K562 (cell line): ENCODE results near the gene ZBTB24. TPM values are rescaled to one million over a fixed set of nuclear protein-coding genes. Genes with fewer than 3 reads are reported as not detected.

Experiments used
- ATF1 ChIP-seq, 2 experiments: fragments of 450-650 bp in 1 of 2; IDR thresholded peaks; 2 replicates each; pipeline ENCODE4 v1.6.1; 2016; ENCODE audit warnings: missing compliant biosample characterization in 1 of 2, missing genetic modification characterization in 1 of 2
- ATF7 ChIP-seq: fragments of 450-650 bp; IDR thresholded peaks from 2 replicates; pipeline ENCODE4 v1.7.1; 2014; ENCODE audit warnings: mild to moderate bottlenecking, moderate library complexity
- BMI1 ChIP-seq: fragments of 150-350 bp; IDR thresholded peaks from 2 replicates; pipeline ENCODE4 v1.6.1; 2014; ENCODE audit warnings: low read length
- BRD4 ChIP-seq: fragments of 200-600 bp; sonication (generic); IDR thresholded peaks from 2 replicates; pipeline ENCODE4 v1.6.1; 2017; ENCODE audit warnings: inconsistent platforms
- CXXC5 ChIP-seq: fragments of 250-450 bp; sonication (Bioruptor Pico); IDR thresholded peaks from 2 replicates; pipeline ENCODE4 v1.8.0; 2022; ENCODE audit warnings: inconsistent platforms, mild to moderate bottlenecking, moderate library complexity
- JUNB ChIP-seq: fragments of 450-650 bp; formaldehyde crosslinking; conservative IDR thresholded peaks from 2 replicates; pipeline ENCODE4 v1.4.0; 2020; ENCODE audit warnings: mild to moderate bottlenecking
- KLF10 ChIP-seq: fragments of 250-450 bp; sonication (Bioruptor Pico); IDR thresholded peaks from 2 replicates; pipeline ENCODE4 v1.6.1; 2021; ENCODE audit warnings: matching md5 sums
- MAZ ChIP-seq, 2 experiments: fragments of 450-650 bp in 1 of 2; sonication (generic) in 1 of 2; formaldehyde crosslinking; IDR thresholded peaks in 1 of 2; conservative IDR thresholded peaks in 1 of 2; 2 replicates each; pipeline versions ENCODE4 v1.4.0 to v1.5.0; 2020; ENCODE audit warnings: mild to moderate bottlenecking in 1 of 2, missing genetic modification reagents in 1 of 2
- MCM5 ChIP-seq: fragments of 450-650 bp; IDR thresholded peaks from 2 replicates; pipeline ENCODE4 v1.6.1; 2016; ENCODE audit warnings: low read depth
- MYC ChIP-seq, 2 experiments: fragments of 250-450 bp in 1 of 2; sonication (Bioruptor Pico) in 1 of 2; IDR thresholded peaks; 2 replicates each; pipeline versions ENCODE4 v1.5.1 to v1.6.1; 2012 to 2021; ENCODE audit warnings: low read depth in 2 of 2, borderline replicate concordance in 1 of 2, improper control_type of control experiment in 1 of 2, low read length in 1 of 2, mild to moderate bottlenecking in 1 of 2, moderate library complexity in 1 of 2
- POLR2AphosphoS5 ChIP-seq: IDR thresholded peaks from 2 replicates; pipeline ENCODE4 v1.6.1; 2011; ENCODE audit warnings: mild to moderate bottlenecking, low read depth, low read length, moderate library complexity; ENCODE audit not compliant: control insufficient read depth, insufficient read depth
- PRPF4 ChIP-seq: fragments of 200-400 bp; formaldehyde crosslinking; IDR thresholded peaks from one replicate; pipeline ENCODE4 v1.6.1; 2017; ENCODE audit warnings: low read length, low read depth, mild to moderate bottlenecking; ENCODE audit not compliant: insufficient read depth, poor library complexity, severe bottlenecking
- PTBP1 ChIP-seq: fragments of 200-400 bp; formaldehyde crosslinking; IDR thresholded peaks from 2 replicates; pipeline ENCODE4 v1.6.1; 2017; ENCODE audit warnings: low read depth, low read length
- PTTG1 ChIP-seq: fragments of 450-650 bp; IDR thresholded peaks from 2 replicates; pipeline ENCODE4 v1.6.1; 2016; ENCODE audit warnings: low read depth, mild to moderate bottlenecking, missing genetic modification characterization, missing compliant biosample characterization
- RNF2 ChIP-seq: sonication (generic); IDR thresholded peaks from 2 replicates; pipeline ENCODE4 v1.6.1; 2016
- RUNX1 ChIP-seq: sonication (generic); IDR thresholded peaks from 2 replicates; pipeline ENCODE4 v1.6.1; 2016; ENCODE audit warnings: antibody characterized with exemption, low read depth
- SAP30 ChIP-seq: fragments of 200-600 bp; sonication (generic); IDR thresholded peaks from 2 replicates; pipeline ENCODE4 v1.6.1; 2012; ENCODE audit warnings: borderline replicate concordance, low read depth, mild to moderate bottlenecking, moderate library complexity, low read length, control low read depth, inconsistent platforms; ENCODE audit not compliant: insufficient read depth, poor library complexity, severe bottlenecking
- SREBF1 ChIP-seq: fragments of 150-350 bp; IDR thresholded peaks from 2 replicates; pipeline ENCODE4 v1.6.1; 2014; ENCODE audit warnings: antibody characterized with exemption, low read depth, low read length, borderline replicate concordance
- THRAP3 ChIP-seq: fragments of 450-650 bp; IDR thresholded peaks from 2 replicates; pipeline ENCODE4 v1.6.1; 2016; ENCODE audit warnings: mild to moderate bottlenecking, inconsistent platforms, borderline replicate concordance
- ZNF121 ChIP-seq: sonication (generic); formaldehyde crosslinking; conservative IDR thresholded peaks from 2 replicates; pipeline ENCODE4 v1.8.0; 2022; ENCODE audit warnings: missing genetic modification reagents
- ZNF174 ChIP-seq: fragments of 250-450 bp; sonication (Bioruptor Pico); IDR thresholded peaks from 2 replicates; pipeline ENCODE4 v1.4.0; 2020; ENCODE audit warnings: mild to moderate bottlenecking
- ZNF175 ChIP-seq: fragments of 200-800 bp; sonication (Bioruptor generic); IDR thresholded peaks from 2 replicates; pipeline ENCODE4 v1.6.1; 2016; ENCODE audit warnings: low read depth, mild to moderate bottlenecking, missing genetic modification characterization, missing compliant biosample characterization
- ZNF408 ChIP-seq: fragments of 250-450 bp; sonication (Bioruptor Pico); IDR thresholded peaks from 2 replicates; pipeline ENCODE4 v1.4.0; 2020; ENCODE audit warnings: low read depth, mild to moderate bottlenecking, moderate library complexity
- polyA plus RNA-seq, 8 experiments: library from polyadenylated mRNA; depleted of rRNA in 4 of 8; stranded (reverse) in 5 of 8; unstranded in 3 of 8; fragments of >200 nt; fragmentation: Nextera tagmentation in 2 of 8; fragmentation: Illumina TruSeq in 1 of 8; extraction: Ambion mirVana in 2 of 8; extraction: Trizol in 1 of 8; gene quantifications; 2 replicates each; pipeline versions ENCODE4 v1.2.1 to v1.2.3, GENCODE V29; 2011 to 2014; ENCODE audit warnings: inconsistent platforms in 1 of 8, missing spikeins in 1 of 8
- total RNA-seq, 7 experiments: library from RNA; depleted of rRNA in 6 of 7; stranded (reverse); fragments of >200 nt in 6 of 7; fragmentation: Illumina TruSeq in 2 of 7; extraction: Trizol in 2 of 7; gene quantifications; 2 replicates each; pipeline versions ENCODE4 v1.2.1 to v1.2.3, GENCODE V29; 2011 to 2021; ENCODE audit warnings: low replicate concordance in 1 of 7
- TF ChIP-seq, protein P1 (sequence below): sonication (generic); formaldehyde crosslinking; IDR thresholded peaks from 2 replicates; pipeline ENCODE4 v1.8.0; 2022; ENCODE audit warnings: mild to moderate bottlenecking, missing genetic modification reagents
- TF ChIP-seq, protein P2 (sequence below): IDR thresholded peaks from 2 replicates; pipeline ENCODE4 v1.6.1; 2014; ENCODE audit warnings: antibody characterized with exemption

ZBTB24 gene
- total and polyA plus RNA-seq, 9 of the 15 experiments (the other 6 are each of a cell fraction or from before 2014, with no cell fraction given), result 2.0 to 16.7 (median 8.3) TPM

DNA sequence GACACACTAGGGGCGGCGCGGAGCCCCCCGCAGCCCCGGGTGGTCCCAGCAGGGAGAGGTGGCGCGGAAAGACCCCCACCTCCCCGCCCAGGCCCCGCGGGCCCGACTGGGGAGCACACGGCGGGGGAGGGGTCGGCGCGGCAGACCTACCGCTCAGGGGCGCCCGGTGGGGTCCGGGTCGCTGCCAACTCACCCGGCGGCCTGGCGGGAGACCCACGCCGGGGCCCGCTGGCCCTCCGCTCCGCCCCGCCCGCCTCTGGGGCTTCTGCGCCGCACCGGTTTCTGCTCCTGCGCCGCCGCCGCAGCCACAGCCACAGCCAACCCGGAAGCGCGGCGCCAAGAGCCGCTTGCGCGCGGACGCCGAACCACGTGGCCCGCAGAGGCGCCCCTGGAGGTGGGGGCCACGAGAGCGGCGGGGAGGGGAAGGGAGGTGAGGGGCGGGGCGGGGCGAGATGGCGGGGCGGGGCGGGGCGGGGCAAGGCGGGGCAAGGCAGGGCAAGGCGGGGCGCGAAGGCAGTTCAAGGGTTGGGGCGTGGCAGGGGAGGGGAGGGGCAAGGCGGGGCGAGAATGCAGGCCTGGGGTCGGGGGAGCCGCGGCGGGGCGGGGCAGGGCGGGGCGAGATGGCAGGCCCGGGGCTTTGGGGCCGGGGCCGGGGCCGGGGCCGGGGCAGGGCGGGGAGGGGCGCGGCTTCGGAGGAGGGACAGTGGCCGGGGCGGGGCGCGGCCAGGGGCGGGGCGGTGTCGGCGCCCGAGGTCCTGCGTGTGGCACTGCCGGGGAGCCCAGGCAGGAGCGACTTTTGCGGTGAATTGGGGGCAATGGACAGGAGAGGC, at the start of gene ZBTB24 (continued):
- TF ChIP-seq RUNX1 (no peak), PRPF4 (no peak), PTBP1 (no peak), ZNF408 (CRISPR knock-in tag) (no peak), ZNF174 (no peak), CXXC5 (CRISPR knock-in tag) (peak; percentile 86), RNF2 (no peak), ZNF121 (CRISPR knock-in tag) (no peak), BMI1 (no peak), ZNF175 (CRISPR knock-in tag) (no peak), ATF1 (CRISPR knock-in tag; IDR thresholded peaks at IDR 0.05) (no peak), ATF1 (tag; IDR thresholded peaks at IDR 0.05) (no peak), SAP30 (peak; percentile 82), SREBF1 (no peak), POLR2AphosphoS5 (peak; percentile 66), KLF10 (no peak), MYC (IDR thresholded peaks at IDR 0.05; ENCODE audit: low read depth, low read length) (peak; percentile 95), MYC (CRISPR knock-in tag; IDR thresholded peaks at IDR 0.05; ENCODE audit: borderline replicate concordance, low read depth) (no peak), PTTG1 (tag) (no peak), MCM5 (no peak), ATF7 (no peak), MAZ (CRISPR knock-in tag; conservative IDR thresholded peaks at IDR 0.05 in 1 of 2, IDR thresholded peaks at IDR 0.05 in 1 of 2) (peak; percentile 95 to 96), THRAP3 (no peak), JUNB (CRISPR knock-in tag) (no peak), BRD4 (no peak)
- TF ChIP-seq, protein P1, sequence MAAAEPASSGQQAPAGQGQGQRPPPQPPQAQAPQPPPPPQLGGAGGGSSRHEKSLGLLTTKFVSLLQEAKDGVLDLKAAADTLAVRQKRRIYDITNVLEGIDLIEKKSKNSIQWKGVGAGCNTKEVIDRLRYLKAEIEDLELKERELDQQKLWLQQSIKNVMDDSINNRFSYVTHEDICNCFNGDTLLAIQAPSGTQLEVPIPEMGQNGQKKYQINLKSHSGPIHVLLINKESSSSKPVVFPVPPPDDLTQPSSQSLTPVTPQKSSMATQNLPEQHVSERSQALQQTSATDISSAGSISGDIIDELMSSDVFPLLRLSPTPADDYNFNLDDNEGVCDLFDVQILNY (CRISPR knock-in tag), result no peak
- TF ChIP-seq, protein P2, sequence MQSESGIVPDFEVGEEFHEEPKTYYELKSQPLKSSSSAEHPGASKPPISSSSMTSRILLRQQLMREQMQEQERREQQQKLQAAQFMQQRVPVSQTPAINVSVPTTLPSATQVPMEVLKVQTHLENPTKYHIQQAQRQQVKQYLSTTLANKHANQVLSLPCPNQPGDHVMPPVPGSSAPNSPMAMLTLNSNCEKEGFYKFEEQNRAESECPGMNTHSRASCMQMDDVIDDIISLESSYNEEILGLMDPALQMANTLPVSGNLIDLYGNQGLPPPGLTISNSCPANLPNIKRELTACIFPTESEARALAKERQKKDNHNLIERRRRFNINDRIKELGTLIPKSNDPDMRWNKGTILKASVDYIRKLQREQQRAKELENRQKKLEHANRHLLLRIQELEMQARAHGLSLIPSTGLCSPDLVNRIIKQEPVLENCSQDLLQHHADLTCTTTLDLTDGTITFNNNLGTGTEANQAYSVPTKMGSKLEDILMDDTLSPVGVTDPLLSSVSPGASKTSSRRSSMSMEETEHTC, result no peak
